ENCODE results near the gene MS4A15.
"Not testable (repeated sequence)": the region's sequence is repeated elsewhere in the genome, so short reads cannot be mapped to it uniquely, and the experiment has no call there.

MS4A15 gene, protein sequence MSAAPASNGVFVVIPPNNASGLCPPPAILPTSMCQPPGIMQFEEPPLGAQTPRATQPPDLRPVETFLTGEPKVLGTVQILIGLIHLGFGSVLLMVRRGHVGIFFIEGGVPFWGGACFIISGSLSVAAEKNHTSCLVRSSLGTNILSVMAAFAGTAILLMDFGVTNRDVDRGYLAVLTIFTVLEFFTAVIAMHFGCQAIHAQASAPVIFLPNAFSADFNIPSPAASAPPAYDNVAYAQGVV

GRCh38 chr11:60756307-60757032 is at the start of gene MS4A15:
TSS of gene MS4A15 (plus strand) at chr11:60756867. CDS start at chr11:60763734, 6,867 bp downstream.
- no peak for DNase-seq (ENCODE audit: low read depth in 2 of 2)

DNA sequence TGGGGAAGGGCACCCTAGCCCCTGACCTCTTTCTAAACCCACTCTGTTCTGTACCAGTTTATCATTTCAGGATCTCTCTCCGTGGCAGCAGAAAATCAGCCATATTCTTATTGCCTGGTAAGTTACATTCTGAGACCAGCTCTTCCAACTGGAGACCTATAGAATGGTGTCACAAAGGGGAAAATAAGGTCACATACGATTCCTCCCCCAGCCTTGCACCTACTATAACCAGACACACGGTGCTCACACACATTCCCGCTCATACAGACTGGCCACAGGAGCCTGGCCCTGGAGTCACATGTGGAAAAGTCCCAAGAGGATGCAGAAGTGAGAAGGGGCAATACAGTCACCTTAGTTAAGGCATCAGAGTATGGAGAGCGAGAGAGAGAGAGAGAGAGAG is 49.7 kb upstream of the MS4A15 start:
- DNase-seq (ENCODE audit: low read depth in 2 of 2) = no peak

DNA sequence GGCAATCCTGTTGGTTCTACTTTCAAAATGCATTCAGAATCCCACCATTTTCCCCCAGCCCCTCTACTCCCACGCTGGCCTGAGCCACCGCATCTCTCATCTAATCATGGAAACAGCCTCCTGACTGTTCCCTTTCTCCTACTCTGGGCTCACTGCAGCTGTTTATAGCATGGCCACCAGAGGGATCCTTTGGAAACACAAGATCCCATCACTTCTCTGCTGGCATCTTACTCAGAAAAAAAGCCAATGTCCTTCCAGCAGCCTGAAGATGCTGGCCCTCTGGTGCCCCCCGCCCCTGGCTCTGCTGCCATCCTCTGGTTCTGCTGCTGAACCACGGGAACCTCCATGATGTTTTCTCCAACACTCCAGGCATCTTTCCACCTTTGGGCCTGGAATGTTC is 46.2 kb upstream of the MS4A15 start:
- DNase-seq (ENCODE audit: low read depth in 2 of 2) = no peak

DNA sequence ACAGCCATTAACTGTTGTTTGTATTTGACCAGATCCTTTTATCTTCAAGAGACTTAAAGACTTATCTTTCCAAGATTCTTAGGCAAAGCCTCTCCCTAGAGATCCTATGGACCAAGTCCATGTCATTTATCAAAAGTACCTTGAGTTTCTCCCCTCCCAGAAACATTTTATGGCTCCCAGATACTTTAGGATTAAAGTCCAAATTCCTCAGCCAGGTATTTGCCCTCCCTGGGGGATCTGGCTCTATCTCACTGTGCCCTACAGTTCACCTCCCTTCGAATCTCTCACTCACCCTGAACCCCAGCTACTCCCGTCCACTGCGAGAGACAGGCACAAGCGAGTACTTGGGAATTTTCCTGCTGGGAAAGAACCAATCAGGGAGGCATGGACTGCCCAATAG is 45.4 kb upstream of the MS4A15 start:
- DNase-seq (ENCODE audit: low read depth in 2 of 2) = no peak

- DNase-seq (ENCODE audit: low read depth in 2 of 2) = not testable (repeated sequence)
These were observed 43.2 kb upstream of the MS4A15 start for GRCh38 chr11:60713423-60713822.

- no peak for DNase-seq (ENCODE audit: low read depth in 2 of 2)
These were observed 38.7 kb upstream of the MS4A15 start for GRCh38 chr11:60717956-60718355.

GRCh38 chr11:60718524-60719316 is 37.9 kb upstream of the MS4A15 start:
- DNase-seq (ENCODE audit: low read depth in 2 of 2) = no peak

DNA sequence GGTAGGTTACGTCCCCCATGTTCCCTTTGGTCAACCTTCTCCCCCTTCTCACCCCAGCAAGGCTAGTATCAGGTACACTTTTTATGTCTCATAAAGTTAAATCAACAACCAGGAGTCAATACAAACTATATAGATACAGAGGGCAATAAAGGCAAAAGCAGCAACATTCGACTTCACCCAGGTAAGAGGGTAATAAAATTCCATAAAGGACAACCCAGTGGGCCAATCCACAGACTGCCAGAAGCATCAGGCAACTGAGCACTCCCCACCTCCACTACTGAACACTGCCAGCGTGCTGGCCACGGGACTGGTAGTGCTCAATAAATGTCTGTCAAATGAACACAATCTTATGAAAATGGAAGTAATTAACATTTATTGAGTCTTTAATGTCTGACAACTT is 37.3 kb upstream of the MS4A15 start:
- DNase-seq (ENCODE audit: low read depth in 2 of 2) = no peak

DNA sequence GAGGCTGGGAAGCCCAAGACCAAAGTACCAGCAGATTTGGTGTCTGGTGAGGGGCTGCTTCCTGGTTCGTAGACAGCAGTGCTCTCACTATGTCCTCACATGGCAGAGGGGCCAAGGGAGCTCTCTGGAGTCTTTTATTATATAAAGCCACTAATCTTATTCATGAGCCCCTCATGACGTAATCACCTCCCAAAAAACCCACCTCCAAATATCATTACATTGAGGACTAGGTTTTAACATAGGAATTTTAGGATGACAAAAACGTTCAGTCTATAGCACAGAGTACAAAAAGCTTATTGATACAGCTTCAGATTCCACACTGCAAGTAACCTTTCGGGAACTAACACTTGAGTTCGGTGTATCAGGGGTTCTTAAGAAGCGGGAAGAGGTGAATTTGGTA is 36.2 kb upstream of the MS4A15 start:
- no peak for DNase-seq (ENCODE audit: low read depth in 2 of 2)

DNA sequence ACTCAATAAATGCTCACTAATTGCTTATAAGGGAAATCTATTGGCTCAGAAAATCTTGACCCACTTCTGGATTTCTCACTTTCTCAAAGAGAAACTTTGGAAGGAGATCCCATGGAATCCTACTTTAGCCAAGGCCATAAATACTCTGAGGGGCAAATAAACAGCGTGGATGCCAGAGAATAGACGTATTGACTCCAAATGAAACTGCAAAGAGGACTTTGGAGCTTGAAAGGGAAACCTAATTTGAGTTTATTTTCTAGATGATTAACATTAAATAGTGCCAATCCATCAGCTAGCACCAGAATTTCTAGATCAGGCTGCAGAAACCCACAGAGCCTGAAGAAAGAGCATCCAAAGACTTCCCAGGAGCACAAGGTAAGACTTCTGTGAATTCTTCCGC is 32.2 kb upstream of the MS4A15 start, which contains the start of gene MS4A18:
TSS of gene MS4A18 (plus strand) at position 301 of the 400 bp plus-strand sequence.
- DNase-seq (ENCODE audit: low read depth in 2 of 2) = no peak

GRCh38 chr11:60725592-60725991 is 31.1 kb upstream of the MS4A15 start:
- no peak for DNase-seq (ENCODE audit: low read depth in 2 of 2)

DNA sequence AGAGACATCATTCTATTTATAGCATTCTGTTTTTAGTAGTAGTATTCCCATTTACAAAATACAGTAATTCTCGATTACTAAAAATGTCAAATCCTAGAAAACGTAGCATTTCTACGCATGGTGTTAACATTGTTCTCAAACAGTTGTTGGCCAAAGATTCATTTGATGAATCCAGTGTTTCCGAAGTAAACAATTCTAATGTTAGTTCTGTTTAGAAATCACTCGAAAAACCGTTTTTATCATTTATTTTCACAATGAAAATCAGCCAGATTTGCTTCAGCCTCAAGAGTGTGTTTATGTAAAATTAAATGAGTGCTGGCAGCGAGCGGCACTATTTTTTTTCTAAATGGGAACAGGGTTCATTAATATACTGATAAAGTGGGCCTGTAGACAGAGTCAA is 25.1 kb upstream of the MS4A15 start:
- no peak for DNase-seq (ENCODE audit: low read depth in 2 of 2)

DNA sequence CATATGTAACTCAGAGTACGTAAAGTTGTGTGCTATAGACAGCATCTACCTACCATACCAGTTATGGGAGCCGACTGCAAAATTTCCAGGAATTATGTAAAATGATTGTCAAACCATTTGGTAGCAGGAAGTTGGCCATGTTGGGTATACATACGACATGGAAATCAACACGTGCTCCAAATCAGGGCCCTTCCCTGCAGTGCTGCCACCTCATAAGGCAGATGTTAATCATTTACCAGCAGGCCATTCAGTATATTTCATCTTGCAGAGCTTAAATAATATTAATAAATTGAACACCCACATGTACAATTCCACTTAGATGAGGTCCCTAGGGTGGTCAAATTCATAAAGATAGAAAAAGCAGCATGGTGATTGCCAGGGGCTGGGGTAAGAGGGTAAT is 22.4 kb upstream of the MS4A15 start:
- no peak for DNase-seq (ENCODE audit: low read depth in 2 of 2)

- no peak for DNase-seq (ENCODE audit: low read depth in 2 of 2)
These were observed 17.6 kb upstream of the MS4A15 start for GRCh38 chr11:60739114-60739513.

GRCh38 chr11:60740573-60740972 is 16.1 kb upstream of the MS4A15 start:
- DNase-seq (ENCODE audit: low read depth in 2 of 2) = no peak

GRCh38 chr11:60741421-60741820 is 15.2 kb upstream of the MS4A15 start:
- DNase-seq (ENCODE audit: low read depth in 2 of 2) = no peak

- DNase-seq (ENCODE audit: low read depth in 2 of 2) = no peak
These were observed 13.6 kb upstream of the MS4A15 start for GRCh38 chr11:60743058-60743457.

- DNase-seq (ENCODE audit: low read depth in 2 of 2) = no peak
These were observed 12.6 kb upstream of the MS4A15 start for GRCh38 chr11:60744114-60744513.

- DNase-seq (ENCODE audit: low read depth in 2 of 2) = no peak
These were observed 9.3 kb upstream of the MS4A15 start for GRCh38 chr11:60747359-60747873.

DNA sequence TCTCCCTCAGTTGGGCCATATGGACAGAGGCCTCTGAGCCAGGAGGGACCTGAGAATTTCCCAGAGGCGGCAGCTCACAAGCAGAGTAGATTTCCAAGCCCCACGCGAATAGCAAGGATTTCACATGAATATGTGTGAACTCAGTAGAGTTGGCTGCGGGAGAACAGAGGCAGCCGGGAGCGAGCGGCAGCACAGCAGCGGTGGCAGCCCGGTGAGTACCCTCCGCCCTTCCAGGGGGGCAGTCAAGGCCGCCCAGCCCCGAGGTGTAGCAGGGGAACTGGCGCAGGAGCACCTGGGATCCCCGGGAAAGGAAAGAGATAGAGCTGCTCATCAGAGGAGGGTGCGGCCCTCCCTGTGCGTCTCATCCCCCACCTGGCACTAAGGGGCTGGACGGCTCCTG is 8.4 kb upstream of the MS4A15 start:
- no peak for DNase-seq (ENCODE audit: low read depth in 2 of 2)

DNA sequence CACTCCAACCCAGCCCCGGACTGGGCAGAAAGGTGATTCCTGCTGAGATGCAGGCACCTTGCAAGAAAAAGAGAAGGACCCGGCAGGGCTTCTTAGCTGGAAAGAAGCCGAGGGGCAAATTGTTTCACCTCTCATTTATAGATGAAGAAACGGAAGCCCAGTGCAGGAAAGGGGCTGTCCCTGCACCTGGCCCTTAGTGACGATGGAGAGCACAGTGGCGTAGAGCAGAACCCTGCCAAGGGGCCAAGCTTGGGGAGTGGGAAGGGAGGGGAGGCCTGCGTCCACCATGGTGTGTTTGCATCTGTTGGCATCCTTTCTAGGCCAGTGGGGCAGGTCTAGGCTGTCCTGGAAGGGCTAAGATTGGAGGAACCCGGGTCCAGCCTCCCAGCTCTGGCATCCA is 7.8 kb upstream of the MS4A15 start:
- DNase-seq (ENCODE audit: low read depth in 2 of 2) = no peak

GRCh38 chr11:60750911-60751310 is 5.8 kb upstream of the MS4A15 start:
- no peak for DNase-seq (ENCODE audit: low read depth in 2 of 2)
